Measurements from ENCODE around the gene UMODL1.

Gene UMODL1

GRCh38 chr21:42187976-42188653 is 117.0 kb downstream of the UMODL1 start:
- Histone ChIP-seq H3K4me3 (ENCODE audit: low read length) (no peak overlapping the region), H3K27me3 (ENCODE audit: control insufficient read depth, insufficient read depth, low read length) (no peaks in the 10 kb centered on the region), H3K36me3 (ENCODE audit: control insufficient read depth, insufficient read depth, low read length) (no peaks in the 10 kb centered on the region), H3K9ac (ENCODE audit: low read length) (no peak overlapping the region), H3K9me3 (ENCODE audit: control insufficient read depth, low read length) (no peaks in the 10 kb centered on the region), H3K4me1 (ENCODE audit: control insufficient read depth, insufficient read depth, low read length) (peaks cover 4% of the 10 kb centered on the region)

DNA sequence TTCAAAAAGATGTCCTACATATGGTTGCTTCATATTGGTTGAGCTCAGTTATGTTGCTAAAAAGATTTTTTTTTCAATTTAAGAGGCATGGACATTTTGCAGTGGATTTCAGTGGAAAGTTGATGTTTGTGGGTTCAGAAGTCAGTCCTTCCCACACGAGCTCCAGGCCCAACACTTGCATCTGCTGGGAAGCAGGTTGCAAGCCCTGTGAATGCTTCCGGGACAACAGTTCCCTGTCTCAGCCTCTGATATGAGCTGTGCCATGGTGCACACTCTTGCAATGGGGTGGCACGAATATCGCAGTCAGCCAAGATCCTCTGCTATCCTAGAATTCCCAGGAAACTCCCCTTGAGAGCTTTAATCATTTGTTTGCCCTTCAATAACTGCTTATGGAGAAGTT is 117.5 kb downstream of the UMODL1 start:
- H3K4me3 ChIP-seq (ENCODE audit: low read length), result no peak overlapping the region
- no peaks in the 10 kb centered on the region for H3K27me3 ChIP-seq (ENCODE audit: control insufficient read depth, insufficient read depth, low read length)
- peaks cover 4% of the 10 kb centered on the region for H3K4me1 ChIP-seq (ENCODE audit: control insufficient read depth, insufficient read depth, low read length)
- no peaks in the 10 kb centered on the region for H3K36me3 ChIP-seq (ENCODE audit: control insufficient read depth, insufficient read depth, low read length)
- no peaks in the 10 kb centered on the region for H3K9me3 ChIP-seq (ENCODE audit: control insufficient read depth, low read length)
- no peak overlapping the region for H3K9ac ChIP-seq (ENCODE audit: low read length)

- H3K36me3 ChIP-seq (ENCODE audit: control insufficient read depth, insufficient read depth, low read length), result no peaks in the 10 kb centered on the region
Observed at GRCh38 chr21:42189431-42189830, 118.3 kb downstream of the UMODL1 start.

GRCh38 chr21:42189860-42190485 is 118.9 kb downstream of the UMODL1 start:
- Histone ChIP-seq H3K9ac (ENCODE audit: low read length) (no peak overlapping the region), H3K4me3 (ENCODE audit: low read length) (no peak overlapping the region), H3K36me3 (ENCODE audit: control insufficient read depth, insufficient read depth, low read length) (no peaks in the 10 kb centered on the region), H3K27me3 (ENCODE audit: control insufficient read depth, insufficient read depth, low read length) (no peaks in the 10 kb centered on the region), H3K9me3 (ENCODE audit: control insufficient read depth, low read length) (no peaks in the 10 kb centered on the region), H3K4me1 (ENCODE audit: control insufficient read depth, insufficient read depth, low read length) (peaks cover 4% of the 10 kb centered on the region)

More at GRCh38 chr21:42189431-42189830, 118.3 kb downstream of the UMODL1 start:
- H3K27me3 ChIP-seq (ENCODE audit: control insufficient read depth, insufficient read depth, low read length), result no peaks in the 10 kb centered on the region
- H3K4me1 ChIP-seq (ENCODE audit: control insufficient read depth, insufficient read depth, low read length), result peaks cover 4% of the 10 kb centered on the region
- no peaks in the 10 kb centered on the region for H3K9me3 ChIP-seq (ENCODE audit: control insufficient read depth, low read length)
- H3K4me3 ChIP-seq (ENCODE audit: low read length), result no peak overlapping the region
- no peak overlapping the region for H3K9ac ChIP-seq (ENCODE audit: low read length)

GRCh38 chr21:42190486-42190863 is 119.4 kb downstream of the UMODL1 start:
- H3K4me1 ChIP-seq (ENCODE audit: control insufficient read depth, insufficient read depth, low read length), result peaks cover 8% of the 10 kb centered on the region
- no peaks in the 10 kb centered on the region for H3K36me3 ChIP-seq (ENCODE audit: control insufficient read depth, insufficient read depth, low read length)
- H3K4me3 ChIP-seq (ENCODE audit: low read length), result no peak overlapping the region

GRCh38 chr21:42191064-42191463 is 119.9 kb downstream of the UMODL1 start:
- Histone ChIP-seq H3K4me3 (ENCODE audit: low read length) (no peak overlapping the region), H3K4me1 (ENCODE audit: control insufficient read depth, insufficient read depth, low read length) (peaks cover 11% of the 10 kb centered on the region), H3K27me3 (ENCODE audit: control insufficient read depth, insufficient read depth, low read length) (no peaks in the 10 kb centered on the region), H3K9me3 (ENCODE audit: control insufficient read depth, low read length) (no peaks in the 10 kb centered on the region), H3K9ac (ENCODE audit: low read length) (no peak overlapping the region), H3K36me3 (ENCODE audit: control insufficient read depth, insufficient read depth, low read length) (no peaks in the 10 kb centered on the region)

More at GRCh38 chr21:42190486-42190863, 119.4 kb downstream of the UMODL1 start:
- Histone ChIP-seq H3K9ac (ENCODE audit: low read length) (no peak overlapping the region), H3K27me3 (ENCODE audit: control insufficient read depth, insufficient read depth, low read length) (no peaks in the 10 kb centered on the region), H3K9me3 (ENCODE audit: control insufficient read depth, low read length) (no peaks in the 10 kb centered on the region)

DNA sequence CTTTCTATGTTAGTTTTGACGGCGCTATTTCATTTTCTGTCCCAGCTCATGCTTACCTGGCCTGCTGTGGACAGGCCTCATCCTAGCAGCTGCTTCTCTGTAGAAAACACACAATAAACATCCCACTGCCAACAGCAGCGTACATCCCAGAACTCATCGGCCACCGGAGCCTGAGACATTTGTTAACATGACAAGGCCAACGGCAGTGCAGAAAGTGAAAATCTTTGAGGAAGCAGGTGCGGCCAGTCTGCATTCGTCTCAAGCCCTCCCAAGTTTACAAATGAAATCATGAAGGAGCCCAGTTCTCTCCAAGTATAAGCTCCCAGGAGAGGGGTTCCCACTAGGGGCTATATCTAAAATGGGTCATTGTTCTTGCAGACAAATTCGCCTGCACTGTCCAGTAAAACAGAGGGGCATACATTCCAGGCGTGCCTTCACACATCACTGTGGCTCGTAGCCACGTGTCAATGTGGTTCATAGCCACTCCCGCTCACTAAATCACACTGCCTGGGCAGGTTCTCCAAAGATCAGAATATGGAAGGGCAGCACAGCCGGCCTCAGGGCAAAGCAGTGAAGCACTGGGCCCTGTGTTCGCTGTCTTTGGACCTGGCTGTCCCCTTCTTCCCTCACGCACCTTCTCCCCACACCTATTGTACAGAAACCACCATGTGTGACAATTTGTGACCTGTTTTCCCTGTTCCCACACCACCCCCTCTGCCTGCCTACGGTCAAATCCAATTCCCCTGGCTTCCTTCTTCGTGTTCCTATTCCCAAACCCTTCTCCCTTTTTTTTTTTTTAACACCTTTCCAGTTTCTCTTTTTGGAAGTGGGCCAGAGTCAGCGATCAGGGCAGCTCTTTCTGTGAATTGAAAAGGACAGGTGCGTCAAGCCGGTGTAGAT is 120.8 kb downstream of the UMODL1 start:
- Histone ChIP-seq H3K27me3 (ENCODE audit: control insufficient read depth, insufficient read depth, low read length) (no peaks in the 10 kb centered on the region), H3K4me1 (ENCODE audit: control insufficient read depth, insufficient read depth, low read length) (peaks cover 11% of the 10 kb centered on the region), H3K4me3 (ENCODE audit: low read length) (no peak overlapping the region), H3K9me3 (ENCODE audit: control insufficient read depth, low read length) (no peaks in the 10 kb centered on the region), H3K36me3 (ENCODE audit: control insufficient read depth, insufficient read depth, low read length) (no peaks in the 10 kb centered on the region), H3K9ac (ENCODE audit: low read length) (no peak overlapping the region)
